ENCODE data around the gene CNOT4.
A peak's percentile ranks its signal among the peaks of the same experiment; 100 is the strongest.

Gene CNOT4

GRCh38 chr7:135510592-135511183, 786 bp upstream of the CNOT4 start:
- peaks cover 2 to 6% of the 10 kb centered on the region in 2 donors for H3K4me1 ChIP-seq (ENCODE audit: control insufficient read depth in 2 of 2, insufficient read depth in 1 of 2, low read depth in 1 of 2, low read length in 2 of 2)
- peak overlapping the region; percentile 98 for H2AFZ ChIP-seq (ENCODE audit: low read length)
- H3K9ac ChIP-seq (ENCODE audit: low read depth, low read length, poor library complexity), result no peak overlapping the region
- peak overlapping the region; percentile 67 for H3K4me2 ChIP-seq (ENCODE audit: insufficient read depth, low read length, poor library complexity, severe bottlenecking)
- no peak overlapping the region for H2BK12ac ChIP-seq (ENCODE audit: low read length)
- no peaks in the 10 kb centered on the region for H3K79me1 ChIP-seq (ENCODE audit: low read depth, low read length)
- H3K18ac ChIP-seq (ENCODE audit: low read length), result no peak overlapping the region
- H3K27me3 ChIP-seq (ENCODE audit: control insufficient read depth in 3 of 3, insufficient read depth in 3 of 3, low read depth in 1 of 3, low read length in 3 of 3), result no peaks in the 10 kb centered on the region
- no peak overlapping the region for H2BK120ac ChIP-seq (ENCODE audit: low read depth, low read length)
- H4K8ac ChIP-seq (ENCODE audit: low read depth, low read length), result no peak overlapping the region
- H2AK5ac ChIP-seq (ENCODE audit: low read depth, low read length), result no peak overlapping the region
- no peak for DNase-seq (ENCODE audit: low spot score)
- no peak overlapping the region for H3K4ac ChIP-seq (ENCODE audit: low read length)
- no peak overlapping the region for H2BK15ac ChIP-seq (ENCODE audit: low read length)
- no peak overlapping the region for H4K91ac ChIP-seq (ENCODE audit: low read depth, low read length, poor library complexity)
- no CpG with 5 or more reads among the region's 17 CpGs for WGBS, 2 donors (ENCODE audit: extremely low coverage in 2 of 2, insufficient read length in 2 of 2, insufficient replicate concordance in 1 of 2)
- no peak overlapping the region for H3K27ac ChIP-seq (replicated peaks; ENCODE audit: low read length)
- H3K14ac ChIP-seq (ENCODE audit: low read length), result no peak overlapping the region
- no peak overlapping the region for H3K23ac ChIP-seq (ENCODE audit: low read depth, low read length, poor library complexity)
- H3K4me3 ChIP-seq (ENCODE audit: low read length in 2 of 2), result peak overlapping the region; percentile 64 to 86
- no peaks in the 10 kb centered on the region for H3K36me3 ChIP-seq (replicated peaks in 1 of 2; ENCODE audit: control insufficient read depth in 2 of 2, insufficient read depth in 2 of 2, low read length in 2 of 2)
- no peaks in the 10 kb centered on the region for H3K9me3 ChIP-seq (replicated peaks in 1 of 2; ENCODE audit: control insufficient read depth in 2 of 2, insufficient read depth in 1 of 2, low read depth in 1 of 2, low read length in 2 of 2)
- no peak overlapping the region for H2BK5ac ChIP-seq (ENCODE audit: low read length)

- Histone ChIP-seq H2AFZ (ENCODE audit: low read length) (peak overlapping the region; percentile 98), H3K79me1 (ENCODE audit: low read depth, low read length) (peaks cover 2% of the 10 kb centered on the region), H3K4me2 (ENCODE audit: insufficient read depth, low read length, poor library complexity, severe bottlenecking) (peak overlapping the region; percentile 90), H3K27me3 (ENCODE audit: control insufficient read depth in 3 of 3, insufficient read depth in 3 of 3, low read depth in 1 of 3, low read length in 3 of 3) (no peaks in the 10 kb centered on the region), H4K8ac (ENCODE audit: low read depth, low read length) (no peak overlapping the region), H3K4ac (ENCODE audit: low read length) (no peak overlapping the region), H3K9me3 (replicated peaks in 1 of 2; ENCODE audit: control insufficient read depth in 2 of 2, insufficient read depth in 1 of 2, low read depth in 1 of 2, low read length in 2 of 2) (no peaks in the 10 kb centered on the region), H4K91ac (ENCODE audit: low read depth, low read length, poor library complexity) (no peak overlapping the region), H2BK120ac (ENCODE audit: low read depth, low read length) (no peak overlapping the region), H3K14ac (ENCODE audit: low read length) (no peak overlapping the region), H3K18ac (ENCODE audit: low read length) (peak overlapping the region; percentile 97), H3K4me1 (ENCODE audit: control insufficient read depth in 2 of 2, insufficient read depth in 1 of 2, low read depth in 1 of 2, low read length in 2 of 2) (peaks cover 2 to 6% of the 10 kb centered on the region in 2 donors), H3K4me3 (ENCODE audit: low read length in 2 of 2) (peak overlapping the region; percentile 64 to 94), H3K23ac (ENCODE audit: low read depth, low read length, poor library complexity) (peak overlapping the region; percentile 60), H3K9ac (ENCODE audit: low read depth, low read length, poor library complexity) (peak overlapping the region; percentile 85), H3K27ac (replicated peaks; ENCODE audit: low read length) (peak overlapping the region; percentile 89), H2BK15ac (ENCODE audit: low read length) (no peak overlapping the region), H2BK12ac (ENCODE audit: low read length) (no peak overlapping the region), H2BK5ac (ENCODE audit: low read length) (no peak overlapping the region), H3K36me3 (replicated peaks in 1 of 2; ENCODE audit: control insufficient read depth in 2 of 2, insufficient read depth in 2 of 2, low read length in 2 of 2) (no peaks in the 10 kb centered on the region), H2AK5ac (ENCODE audit: low read depth, low read length) (no peak overlapping the region)
- no CpG with 5 or more reads among the region's 14 CpGs for WGBS, 2 donors (ENCODE audit: extremely low coverage in 2 of 2, insufficient read length in 2 of 2, insufficient replicate concordance in 1 of 2)
- no peak for DNase-seq (ENCODE audit: low spot score)
These were observed 388 bp downstream of the CNOT4 start for GRCh38 chr7:135509589-135509838.

- DNase-seq (ENCODE audit: low spot score), result peak; percentile 5
- no CpG with 5 or more reads among the region's 17 CpGs for WGBS, 2 donors (ENCODE audit: extremely low coverage in 2 of 2, insufficient read length in 2 of 2, insufficient replicate concordance in 1 of 2)
- peaks cover 2 to 6% of the 10 kb centered on the region in 2 donors for H3K4me1 ChIP-seq (ENCODE audit: control insufficient read depth in 2 of 2, insufficient read depth in 1 of 2, low read depth in 1 of 2, low read length in 2 of 2)
These were observed 866 bp downstream of the CNOT4 start for GRCh38 chr7:135508883-135509588.

GRCh38 chr7:135501402-135501801, 8.5 kb downstream of the CNOT4 start:
- no peaks in the 10 kb centered on the region for H3K9me3 ChIP-seq (replicated peaks in 1 of 2; ENCODE audit: control insufficient read depth in 2 of 2, insufficient read depth in 1 of 2, low read depth in 1 of 2, low read length in 2 of 2)
- no peak overlapping the region for H4K91ac ChIP-seq (ENCODE audit: low read depth, low read length, poor library complexity)
- H2AFZ ChIP-seq (ENCODE audit: low read length), result no peak overlapping the region
- H2BK5ac ChIP-seq (ENCODE audit: low read length), result no peak overlapping the region
- H3K4me1 ChIP-seq (ENCODE audit: control insufficient read depth in 2 of 2, insufficient read depth in 1 of 2, low read depth in 1 of 2, low read length in 2 of 2), result no peaks in the 10 kb centered on the region
- H2BK120ac ChIP-seq (ENCODE audit: low read depth, low read length), result no peak overlapping the region
- H3K4me3 ChIP-seq (ENCODE audit: low read length in 2 of 2), result no peak overlapping the region
- no peak overlapping the region for H3K23ac ChIP-seq (ENCODE audit: low read depth, low read length, poor library complexity)
- no peak overlapping the region for H3K27ac ChIP-seq (replicated peaks; ENCODE audit: low read length)
- no peak for DNase-seq (ENCODE audit: low spot score)
- no peak overlapping the region for H3K9ac ChIP-seq (ENCODE audit: low read depth, low read length, poor library complexity)
- no peaks in the 10 kb centered on the region for H3K36me3 ChIP-seq (replicated peaks in 1 of 2; ENCODE audit: control insufficient read depth in 2 of 2, insufficient read depth in 2 of 2, low read length in 2 of 2)
- H3K4me2 ChIP-seq (ENCODE audit: insufficient read depth, low read length, poor library complexity, severe bottlenecking), result no peak overlapping the region
- no peak overlapping the region for H3K18ac ChIP-seq (ENCODE audit: low read length)
- no peak overlapping the region for H3K14ac ChIP-seq (ENCODE audit: low read length)
- no peak overlapping the region for H2AK5ac ChIP-seq (ENCODE audit: low read depth, low read length)
- H3K79me1 ChIP-seq (ENCODE audit: low read depth, low read length), result peaks cover 4% of the 10 kb centered on the region
- H2BK12ac ChIP-seq (ENCODE audit: low read length), result no peak overlapping the region
- H2BK15ac ChIP-seq (ENCODE audit: low read length), result no peak overlapping the region
- no peaks in the 10 kb centered on the region for H3K27me3 ChIP-seq (ENCODE audit: control insufficient read depth in 3 of 3, insufficient read depth in 3 of 3, low read depth in 1 of 3, low read length in 3 of 3)
- no peak overlapping the region for H4K8ac ChIP-seq (ENCODE audit: low read depth, low read length)
- H3K4ac ChIP-seq (ENCODE audit: low read length), result no peak overlapping the region
- WGBS, 2 donors (ENCODE audit: extremely low coverage in 2 of 2, insufficient read length in 2 of 2, insufficient replicate concordance in 1 of 2), result no CpG with 5 or more reads among the region's 2 CpGs

More at GRCh38 chr7:135508883-135509588, 866 bp downstream of the CNOT4 start:
- Histone ChIP-seq H4K91ac (ENCODE audit: low read depth, low read length, poor library complexity) (no peak overlapping the region), H2BK12ac (ENCODE audit: low read length) (no peak overlapping the region), H4K8ac (ENCODE audit: low read depth, low read length) (no peak overlapping the region), H3K27me3 (ENCODE audit: control insufficient read depth in 3 of 3, insufficient read depth in 3 of 3, low read depth in 1 of 3, low read length in 3 of 3) (no peaks in the 10 kb centered on the region), H3K14ac (ENCODE audit: low read length) (no peak overlapping the region), H3K9me3 (replicated peaks in 1 of 2; ENCODE audit: control insufficient read depth in 2 of 2, insufficient read depth in 1 of 2, low read depth in 1 of 2, low read length in 2 of 2) (no peaks in the 10 kb centered on the region), H2BK15ac (ENCODE audit: low read length) (no peak overlapping the region), H3K36me3 (replicated peaks in 1 of 2; ENCODE audit: control insufficient read depth in 2 of 2, insufficient read depth in 2 of 2, low read length in 2 of 2) (no peaks in the 10 kb centered on the region), H3K4me3 (ENCODE audit: low read length in 2 of 2) (peak overlapping the region; percentile 64 to 94), H2BK120ac (ENCODE audit: low read depth, low read length) (no peak overlapping the region), H3K79me1 (ENCODE audit: low read depth, low read length) (peaks cover 2% of the 10 kb centered on the region), H3K23ac (ENCODE audit: low read depth, low read length, poor library complexity) (no peak overlapping the region), H2BK5ac (ENCODE audit: low read length) (no peak overlapping the region), H3K9ac (ENCODE audit: low read depth, low read length, poor library complexity) (peak overlapping the region; percentile 87), H3K4me2 (ENCODE audit: insufficient read depth, low read length, poor library complexity, severe bottlenecking) (peak overlapping the region; percentile 90), H3K4ac (ENCODE audit: low read length) (no peak overlapping the region), H3K27ac (replicated peaks; ENCODE audit: low read length) (peak overlapping the region; percentile 89), H2AK5ac (ENCODE audit: low read depth, low read length) (no peak overlapping the region), H2AFZ (ENCODE audit: low read length) (peak overlapping the region; percentile 98), H3K18ac (ENCODE audit: low read length) (no peak overlapping the region)

Measured in neuronal stem cell (in vitro differentiated cells).